Measurements from ENCODE around the gene RASAL2. TPM values are rescaled to one million over a fixed set of nuclear protein-coding genes. Genes with fewer than 3 reads are reported as not detected.
"Not testable (repeated sequence)": the region's sequence is repeated elsewhere in the genome, so short reads cannot be mapped to it uniquely, and the experiment has no call there.

The RASAL2 gene
- total RNA-seq, 2 donors from 2014 or later, result 0.02 to 0.11 TPM

DNA sequence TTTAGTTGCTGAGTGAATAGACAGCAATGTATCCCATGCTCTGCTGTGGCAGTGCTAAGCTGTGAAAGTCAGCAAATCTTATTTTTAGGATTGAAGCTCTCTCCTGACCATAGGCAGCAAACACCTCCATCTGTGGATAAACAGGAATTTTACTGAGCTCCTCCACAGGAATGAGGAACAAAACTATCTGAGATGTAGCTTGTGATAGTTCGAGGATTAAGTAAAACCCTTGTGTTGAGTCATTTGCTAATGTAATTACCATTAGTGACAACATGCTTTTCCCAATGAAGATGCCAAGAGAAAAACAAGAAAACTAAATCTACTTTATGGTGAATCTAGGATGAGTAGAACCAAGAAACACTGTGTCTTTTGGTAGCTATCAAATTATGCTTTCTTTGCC, 280.1 kb downstream of the RASAL2 start:
- no peak overlapping the region for H3K4me3 Mint-ChIP-seq
- no peaks in the 10 kb centered on the region for H3K4me1 Mint-ChIP-seq
- H3K36me3 Mint-ChIP-seq (ENCODE audit: low read depth), result no peaks in the 10 kb centered on the region
- H3K27ac Mint-ChIP-seq, result no peak overlapping the region
- H3K27me3 Mint-ChIP-seq, result peaks cover 9% of the 10 kb centered on the region
- no peaks in the 10 kb centered on the region for H3K9me3 Mint-ChIP-seq
- no peak for ATAC-seq (replicated peaks)

GRCh38 chr1:178376008-178376407, 282.1 kb downstream of the RASAL2 start:
- Mint-ChIP-seq H3K27me3 (peaks cover 5% of the 10 kb centered on the region), H3K4me1 (no peaks in the 10 kb centered on the region), H3K4me3 (no peak overlapping the region), H3K9me3 (no peaks in the 10 kb centered on the region), H3K36me3 (ENCODE audit: low read depth) (no peaks in the 10 kb centered on the region), H3K27ac (no peak overlapping the region)
- ATAC-seq (replicated peaks), result no peak

- Mint-ChIP-seq H3K27me3 (no peaks in the 10 kb centered on the region), H3K27ac (no peak overlapping the region), H3K4me3 (no peak overlapping the region), H3K9me3 (no peaks in the 10 kb centered on the region), H3K36me3 (ENCODE audit: low read depth) (no peaks in the 10 kb centered on the region), H3K4me1 (no peaks in the 10 kb centered on the region)
- ATAC-seq (replicated peaks), result no peak
Observed at GRCh38 chr1:178379807-178380206, 285.9 kb downstream of the RASAL2 start.

GRCh38 chr1:178382372-178382771, 288.5 kb downstream of the RASAL2 start:
- H3K4me1 Mint-ChIP-seq, result no peaks in the 10 kb centered on the region

GRCh38 chr1:178385662-178386061, 291.8 kb downstream of the RASAL2 start:
- Mint-ChIP-seq H3K4me1 (no peaks in the 10 kb centered on the region), H3K4me3 (no peak overlapping the region), H3K27ac (no peak overlapping the region), H3K9me3 (no peaks in the 10 kb centered on the region), H3K36me3 (ENCODE audit: low read depth) (no peaks in the 10 kb centered on the region), H3K27me3 (no peaks in the 10 kb centered on the region)
- no peak for ATAC-seq (replicated peaks)

More at GRCh38 chr1:178382372-178382771, 288.5 kb downstream of the RASAL2 start:
- Mint-ChIP-seq H3K27ac (no peak overlapping the region), H3K27me3 (no peaks in the 10 kb centered on the region), H3K36me3 (ENCODE audit: low read depth) (no peaks in the 10 kb centered on the region), H3K4me3 (no peak overlapping the region), H3K9me3 (no peaks in the 10 kb centered on the region)
- ATAC-seq (replicated peaks), result no peak

DNA sequence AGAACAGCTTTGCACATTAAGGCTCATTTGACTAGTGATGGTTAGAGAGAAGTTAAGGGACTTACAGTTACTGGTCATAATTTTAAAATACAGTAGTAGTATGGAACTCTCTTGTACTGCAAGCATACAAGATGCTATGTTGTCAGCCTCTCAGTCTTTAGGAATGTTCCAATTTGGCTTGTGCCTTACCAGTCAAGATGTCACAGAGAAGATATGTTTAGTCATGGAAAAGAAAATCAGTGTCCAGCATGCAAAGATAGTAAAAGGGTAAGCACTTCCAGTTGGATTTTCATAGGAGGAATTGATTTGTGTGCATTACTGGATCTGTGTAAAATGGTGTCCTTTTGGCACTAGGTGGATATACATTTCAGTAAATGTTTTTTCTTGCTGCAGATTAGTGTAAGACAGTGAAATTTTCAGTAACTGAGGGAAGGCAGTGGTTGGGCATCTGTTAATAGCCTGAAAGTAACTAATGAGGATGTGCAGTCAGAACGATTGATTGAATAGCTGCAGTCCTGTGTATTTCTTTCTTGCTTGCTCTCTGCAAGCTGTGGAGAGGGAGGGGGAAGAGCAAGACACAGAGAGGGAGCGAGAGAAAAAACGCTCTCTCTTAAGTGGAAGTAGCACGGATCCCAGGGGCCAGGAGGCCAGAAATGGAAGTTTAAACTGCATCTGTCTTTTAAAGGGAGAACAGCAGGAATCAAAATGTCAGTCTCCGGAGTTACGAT, 294.7 kb downstream of the RASAL2 start:
- H3K4me1 Mint-ChIP-seq, result no peaks in the 10 kb centered on the region
- H3K27ac Mint-ChIP-seq, result no peak overlapping the region
- no peak for ATAC-seq (replicated peaks)
- no peaks in the 10 kb centered on the region for H3K9me3 Mint-ChIP-seq
- no peaks in the 10 kb centered on the region for H3K27me3 Mint-ChIP-seq
- H3K4me3 Mint-ChIP-seq, result no peak overlapping the region
- H3K36me3 Mint-ChIP-seq (ENCODE audit: low read depth), result no peaks in the 10 kb centered on the region

- Mint-ChIP-seq H3K27me3 (no peaks in the 10 kb centered on the region), H3K36me3 (ENCODE audit: low read depth) (no peaks in the 10 kb centered on the region), H3K27ac (no peak overlapping the region), H3K4me1 (no peaks in the 10 kb centered on the region), H3K9me3 (no peaks in the 10 kb centered on the region), H3K4me3 (no peak overlapping the region)
- ATAC-seq (replicated peaks), result no peak
Observed at GRCh38 chr1:178389441-178389840, 295.5 kb downstream of the RASAL2 start.

- not testable (repeated sequence) for H3K27me3 Mint-ChIP-seq; H3K4me1 Mint-ChIP-seq; H3K9me3 Mint-ChIP-seq; ATAC-seq (replicated peaks); H3K4me3 Mint-ChIP-seq; H3K36me3 Mint-ChIP-seq (ENCODE audit: low read depth); H3K27ac Mint-ChIP-seq
Observed at GRCh38 chr1:178390280-178390679, 296.4 kb downstream of the RASAL2 start.

DNA sequence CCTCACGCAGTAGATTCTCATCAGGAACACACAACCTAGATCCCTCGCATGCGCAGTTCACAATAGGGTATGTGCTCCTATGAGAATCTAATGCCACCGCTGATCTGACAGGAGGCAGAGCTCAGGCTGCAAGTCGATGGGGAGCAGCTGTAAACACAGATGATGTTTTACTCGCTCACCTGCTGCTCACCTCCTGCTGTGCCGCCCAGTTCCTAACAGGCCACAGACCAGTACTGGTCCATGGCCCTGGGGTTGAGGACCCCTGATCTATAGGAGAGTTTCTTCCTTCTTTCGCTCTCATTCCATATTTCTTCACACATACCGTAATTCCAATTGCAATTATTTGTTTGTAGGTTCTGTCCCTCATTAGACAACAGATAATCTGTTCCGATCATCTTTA, 299.5 kb downstream of the RASAL2 start:
- Mint-ChIP-seq H3K9me3 (no peaks in the 10 kb centered on the region), H3K4me1 (no peaks in the 10 kb centered on the region), H3K27me3 (no peaks in the 10 kb centered on the region), H3K36me3 (ENCODE audit: low read depth) (no peaks in the 10 kb centered on the region), H3K27ac (no peak overlapping the region), H3K4me3 (no peak overlapping the region)
- ATAC-seq (replicated peaks), result no peak

GRCh38 chr1:178396789-178397188, 302.9 kb downstream of the RASAL2 start:
- no peaks in the 10 kb centered on the region for H3K4me1 Mint-ChIP-seq
- H3K27me3 Mint-ChIP-seq, result no peaks in the 10 kb centered on the region
- H3K9me3 Mint-ChIP-seq, result no peaks in the 10 kb centered on the region
- no peak overlapping the region for H3K4me3 Mint-ChIP-seq
- H3K27ac Mint-ChIP-seq, result no peak overlapping the region
- ATAC-seq (replicated peaks), result no peak
- H3K36me3 Mint-ChIP-seq (ENCODE audit: low read depth), result no peaks in the 10 kb centered on the region

DNA sequence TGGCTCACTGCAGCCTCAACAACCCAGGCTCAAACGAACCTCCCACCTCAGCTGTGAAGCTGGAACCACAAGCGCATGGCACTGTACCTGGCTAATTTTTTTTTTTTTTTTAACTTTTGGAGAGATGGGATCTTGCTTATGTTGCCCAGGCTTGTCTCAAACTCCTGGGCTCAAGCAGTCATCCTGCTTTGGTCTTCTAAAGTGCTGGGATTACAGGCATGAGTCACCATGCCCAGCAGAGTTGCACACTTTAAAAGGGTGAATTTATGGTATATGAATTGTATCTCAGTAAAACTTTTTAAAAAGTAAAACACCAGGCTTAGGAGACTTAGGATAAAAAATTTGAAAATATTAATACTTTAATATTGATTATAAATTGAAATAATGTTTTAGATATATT, 303.8 kb downstream of the RASAL2 start:
- no peaks in the 10 kb centered on the region for H3K36me3 Mint-ChIP-seq (ENCODE audit: low read depth)
- H3K4me1 Mint-ChIP-seq, result no peaks in the 10 kb centered on the region
- H3K4me3 Mint-ChIP-seq, result no peak overlapping the region
- no peaks in the 10 kb centered on the region for H3K27me3 Mint-ChIP-seq
- no peaks in the 10 kb centered on the region for H3K9me3 Mint-ChIP-seq
- ATAC-seq (replicated peaks), result no peak
- no peak overlapping the region for H3K27ac Mint-ChIP-seq

GRCh38 chr1:178399177-178399728, 305.3 kb downstream of the RASAL2 start:
- Mint-ChIP-seq H3K27ac (no peak overlapping the region), H3K4me3 (no peak overlapping the region), H3K36me3 (ENCODE audit: low read depth) (no peaks in the 10 kb centered on the region), H3K9me3 (no peaks in the 10 kb centered on the region), H3K27me3 (peaks cover 5% of the 10 kb centered on the region), H3K4me1 (no peaks in the 10 kb centered on the region)
- no peak for ATAC-seq (replicated peaks)

DNA sequence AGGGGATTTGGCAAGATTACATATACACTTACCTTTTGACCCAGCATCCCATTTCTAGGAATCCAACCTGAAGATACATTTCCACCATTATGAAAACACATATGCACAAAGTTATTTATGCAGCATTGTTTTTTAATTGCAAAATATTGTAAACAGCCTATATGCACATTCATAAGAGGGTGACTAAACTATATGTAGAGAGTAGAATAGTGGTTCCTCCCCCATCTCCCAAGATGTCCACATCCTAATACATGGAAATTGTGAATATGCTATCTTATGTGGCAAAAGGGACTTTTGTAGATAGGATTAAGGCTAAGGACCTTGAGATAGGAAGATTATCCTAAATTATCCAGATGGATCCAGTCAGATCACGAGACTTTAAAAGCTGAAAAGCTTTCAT, 311.2 kb downstream of the RASAL2 start:
- Mint-ChIP-seq H3K27ac (no peak overlapping the region), H3K27me3 (peaks cover 11% of the 10 kb centered on the region), H3K36me3 (ENCODE audit: low read depth) (no peaks in the 10 kb centered on the region), H3K4me1 (no peaks in the 10 kb centered on the region), H3K4me3 (no peak overlapping the region), H3K9me3 (no peaks in the 10 kb centered on the region)
- no peak for ATAC-seq (replicated peaks)

- no peak overlapping the region for H3K4me3 Mint-ChIP-seq
- peaks cover 11% of the 10 kb centered on the region for H3K27me3 Mint-ChIP-seq
- no peaks in the 10 kb centered on the region for H3K36me3 Mint-ChIP-seq (ENCODE audit: low read depth)
- H3K9me3 Mint-ChIP-seq, result peaks cover 3% of the 10 kb centered on the region
- H3K27ac Mint-ChIP-seq, result no peak overlapping the region
- ATAC-seq (replicated peaks), result no peak
- H3K4me1 Mint-ChIP-seq, result no peaks in the 10 kb centered on the region
Observed at GRCh38 chr1:178407215-178407614, 313.3 kb downstream of the RASAL2 start.

DNA sequence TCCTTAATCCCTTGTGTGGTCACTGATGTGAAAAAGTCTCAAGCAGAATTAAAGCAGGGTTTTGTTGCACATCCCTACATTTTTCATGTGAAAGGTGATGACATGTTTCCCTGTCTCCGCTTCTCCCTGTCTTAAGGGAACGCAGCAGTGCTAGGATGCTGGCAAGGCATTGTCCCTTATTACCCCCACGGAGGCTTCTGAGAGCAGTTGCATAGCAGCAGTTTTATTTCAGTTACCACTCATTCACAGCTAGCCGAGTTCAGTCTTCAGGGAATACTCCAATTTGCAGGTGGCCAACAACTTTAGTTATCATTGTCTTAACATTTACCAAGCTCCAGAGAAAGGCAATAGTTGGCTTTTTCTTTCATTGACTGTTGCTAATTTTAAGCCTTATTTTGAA, 313.8 kb downstream of the RASAL2 start:
- H3K4me3 Mint-ChIP-seq, result no peak overlapping the region
- peaks cover 3% of the 10 kb centered on the region for H3K9me3 Mint-ChIP-seq
- H3K27ac Mint-ChIP-seq, result no peak overlapping the region
- H3K36me3 Mint-ChIP-seq (ENCODE audit: low read depth), result no peaks in the 10 kb centered on the region
- H3K4me1 Mint-ChIP-seq, result no peaks in the 10 kb centered on the region
- no peak for ATAC-seq (replicated peaks)
- peaks cover 11% of the 10 kb centered on the region for H3K27me3 Mint-ChIP-seq
